Colonic mucosa (tissue), 4 donors: ENCODE measurements around the gene GNG7. TPM values are rescaled to one million over a fixed set of nuclear protein-coding genes. Genes with fewer than 3 reads are reported as not detected.
"Not testable (repeated sequence)": the region's sequence is repeated elsewhere in the genome, so short reads cannot be mapped to it uniquely, and the experiment has no call there.

ENCODE experiments used
- DNase-seq: peaks from one replicate; pipeline ENCODE4 v3.0.0-alpha.2; 2020
- H3K27ac ChIP-seq: fragments of 200-600 bp; one replicate; pipeline ENCODE4 v1.8.0; 2021
- H3K27me3 ChIP-seq: fragments of 200-600 bp; one replicate; pipeline ENCODE4 v1.8.0; 2021
- H3K36me3 ChIP-seq: fragments of 200-600 bp; one replicate; pipeline ENCODE4 v1.8.0; 2021
- H3K4me1 ChIP-seq: fragments of 200-600 bp; one replicate; pipeline ENCODE4 v1.8.0; 2021; ENCODE audit warnings: mild to moderate bottlenecking
- H3K4me3 ChIP-seq: fragments of 200-600 bp; one replicate; pipeline ENCODE4 v1.8.0; 2021
- H3K9ac ChIP-seq, 2 donors: one replicate each; pipeline ENCODE4 v1.7.0; 2013; ENCODE audit warnings: control low read depth in 2 of 2, low read depth in 2 of 2, low read length in 2 of 2
- H3K9me3 ChIP-seq: fragments of 200-600 bp; one replicate; pipeline ENCODE4 v1.8.0; 2021
- intact Hi-C: fragments of 100-400 bp; cut with DNase I; formaldehyde crosslinking; loops from one replicate; pipeline ENCODE4 v1.14.1; 2022
- total RNA-seq, 2 donors: library from RNA; stranded (reverse); fragmentation: NEBNext Ultra II Directional in 1 of 2; extraction: Animal tissue kit (Norgen Biotek cat#: 25700) in 1 of 2; gene quantifications; one replicate each; pipeline ENCODE4 v1.2.1, GENCODE V29; 2021
- TF ChIP-seq, protein P1 (sequence below): fragments of 200-600 bp; IDR thresholded peaks from one replicate; pipeline ENCODE4 v1.8.0; 2022; ENCODE audit warnings: antibody characterized with exemption, mild to moderate bottlenecking
- donor health status: healthy.
- donor health status: DM: no; HTN: no; CAD: no.
- donor health status: DM: no; HTN: no; CAD: no.

The GNG7 gene
- total RNA-seq, 2 donors from 2014 or later = 1.5 to 3.2 TPM

GRCh38 chr19:2648099-2648498 lies 54.4 kb downstream of the GNG7 start:
- Histone ChIP-seq H3K27me3 (no peaks in the 10 kb centered on the region), H3K9me3 (no peaks in the 10 kb centered on the region), H3K36me3 (no peaks in the 10 kb centered on the region), H3K27ac (no peak overlapping the region), H3K4me1 (no peaks in the 10 kb centered on the region), H3K9ac (no peak overlapping the region), H3K4me3 (no peak overlapping the region)
- DNase-seq = no peak
- intact Hi-C loops = loop anchor here (2.0 to 5.0 kb wide), 2 partner anchors 101 to 224 kb away; no protein-coding TSS in a partner anchor
- TF ChIP-seq, protein P1, sequence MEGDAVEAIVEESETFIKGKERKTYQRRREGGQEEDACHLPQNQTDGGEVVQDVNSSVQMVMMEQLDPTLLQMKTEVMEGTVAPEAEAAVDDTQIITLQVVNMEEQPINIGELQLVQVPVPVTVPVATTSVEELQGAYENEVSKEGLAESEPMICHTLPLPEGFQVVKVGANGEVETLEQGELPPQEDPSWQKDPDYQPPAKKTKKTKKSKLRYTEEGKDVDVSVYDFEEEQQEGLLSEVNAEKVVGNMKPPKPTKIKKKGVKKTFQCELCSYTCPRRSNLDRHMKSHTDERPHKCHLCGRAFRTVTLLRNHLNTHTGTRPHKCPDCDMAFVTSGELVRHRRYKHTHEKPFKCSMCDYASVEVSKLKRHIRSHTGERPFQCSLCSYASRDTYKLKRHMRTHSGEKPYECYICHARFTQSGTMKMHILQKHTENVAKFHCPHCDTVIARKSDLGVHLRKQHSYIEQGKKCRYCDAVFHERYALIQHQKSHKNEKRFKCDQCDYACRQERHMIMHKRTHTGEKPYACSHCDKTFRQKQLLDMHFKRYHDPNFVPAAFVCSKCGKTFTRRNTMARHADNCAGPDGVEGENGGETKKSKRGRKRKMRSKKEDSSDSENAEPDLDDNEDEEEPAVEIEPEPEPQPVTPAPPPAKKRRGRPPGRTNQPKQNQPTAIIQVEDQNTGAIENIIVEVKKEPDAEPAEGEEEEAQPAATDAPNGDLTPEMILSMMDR = no peak

DNA sequence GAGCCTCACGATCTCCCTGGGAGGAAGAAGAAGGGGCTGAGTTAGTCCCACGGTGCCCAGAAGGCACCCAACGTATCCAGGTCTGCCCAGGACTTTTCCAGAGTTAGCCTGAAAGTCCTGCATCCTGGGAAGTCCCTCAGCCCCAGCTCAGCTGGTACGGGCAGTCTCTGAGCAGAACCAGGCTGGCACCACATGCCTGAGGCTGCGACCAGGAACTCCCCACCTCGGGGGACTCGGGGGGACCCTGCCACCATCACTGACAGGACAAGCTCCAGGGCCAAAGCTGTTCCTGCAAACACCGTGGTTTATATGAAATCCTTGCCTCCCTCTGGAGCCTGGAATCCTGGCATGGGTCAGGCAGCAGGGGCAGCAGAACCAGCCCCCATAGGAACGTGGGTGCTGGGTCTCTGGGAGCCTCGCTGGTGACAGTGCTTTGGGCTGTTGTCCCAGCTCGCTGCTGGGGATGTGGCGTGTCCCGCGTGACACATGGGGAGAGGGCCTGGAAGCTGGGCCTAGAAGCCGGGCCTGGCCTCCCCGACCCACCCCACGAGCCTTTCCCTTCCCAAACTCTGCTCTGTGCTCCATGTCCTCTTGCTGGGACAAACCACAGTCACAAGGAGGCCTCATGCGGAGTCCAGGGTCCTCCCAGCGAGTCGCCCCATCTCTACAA lies 55.5 kb downstream of the GNG7 start:
- no peaks in the 10 kb centered on the region for H3K9me3 ChIP-seq
- H3K27me3 ChIP-seq = no peaks in the 10 kb centered on the region
- no peak for DNase-seq
- H3K27ac ChIP-seq = no peak overlapping the region
- TF ChIP-seq, protein P1 = no peak
- no peak overlapping the region for H3K9ac ChIP-seq
- intact Hi-C loops = loop anchor here (5.0 kb wide), 1 partner anchor 225 kb away; no protein-coding TSS in a partner anchor
- H3K4me1 ChIP-seq = no peaks in the 10 kb centered on the region
- H3K36me3 ChIP-seq = no peaks in the 10 kb centered on the region
- no peak overlapping the region for H3K4me3 ChIP-seq

DNA sequence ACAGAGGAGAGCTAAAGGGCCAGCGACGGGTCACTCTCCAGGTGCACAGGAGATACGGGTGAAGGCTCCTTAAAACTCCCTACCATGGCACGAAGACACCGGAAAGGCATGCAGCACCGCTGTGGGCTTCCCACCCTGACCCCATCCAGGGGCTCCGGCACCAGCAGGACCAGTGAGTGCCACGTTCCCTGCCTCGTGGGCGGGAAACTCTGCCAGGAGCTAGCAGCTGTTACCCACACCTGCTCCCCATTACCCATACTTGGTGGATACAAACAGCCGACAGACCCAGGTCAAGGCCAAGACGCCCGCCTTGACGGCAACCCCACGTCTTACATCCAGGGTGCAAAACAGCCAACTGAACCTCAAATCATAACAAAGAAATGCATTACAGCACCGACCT lies 56.7 kb downstream of the GNG7 start:
- Histone ChIP-seq H3K27me3 (no peaks in the 10 kb centered on the region), H3K9ac (no peak overlapping the region), H3K9me3 (no peaks in the 10 kb centered on the region), H3K27ac (no peak overlapping the region), H3K4me1 (no peaks in the 10 kb centered on the region), H3K4me3 (no peak overlapping the region), H3K36me3 (no peaks in the 10 kb centered on the region)
- TF ChIP-seq, protein P1 = no peak
- DNase-seq = no peak
- intact Hi-C loops = loop anchor here (5.0 kb wide), 1 partner anchor 226 kb away; no protein-coding TSS in a partner anchor

DNA sequence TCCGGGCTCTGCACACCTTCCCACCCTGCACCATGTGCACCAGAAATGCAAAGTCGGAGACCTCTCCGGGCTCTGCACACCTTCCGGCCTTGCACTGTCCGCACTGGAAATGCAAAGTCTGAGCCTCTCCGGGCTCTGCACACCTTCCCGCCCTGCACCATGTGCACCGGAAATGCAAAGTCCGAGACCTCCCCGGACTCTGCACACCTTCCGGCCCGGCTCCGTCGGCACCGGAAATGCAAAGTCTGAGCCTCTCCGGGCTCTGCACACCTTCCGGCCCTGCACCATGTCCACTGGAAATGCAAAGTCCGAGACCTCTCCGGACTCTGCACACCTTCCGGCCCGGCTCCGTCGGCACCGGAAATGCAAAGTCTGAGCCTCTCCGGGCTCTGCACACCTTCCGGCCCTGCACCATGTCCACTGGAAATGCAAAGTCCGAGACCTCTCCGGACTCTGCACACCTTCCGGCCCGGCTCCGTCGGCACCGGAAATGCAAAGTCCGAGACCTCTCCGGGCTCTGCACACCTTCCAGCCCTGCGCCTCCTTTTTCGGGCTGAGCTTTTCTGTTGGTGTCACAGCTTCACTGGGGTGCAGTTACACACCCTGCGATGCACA lies 59.3 kb downstream of the GNG7 start:
- H3K4me3 ChIP-seq, DNase-seq, intact Hi-C loops, H3K9me3 ChIP-seq, H3K9ac ChIP-seq, H3K4me1 ChIP-seq, H3K36me3 ChIP-seq, H3K27me3 ChIP-seq, H3K27ac ChIP-seq: not testable (repeated sequence)

GRCh38 chr19:2641332-2641698 lies 61.2 kb downstream of the GNG7 start:
- TF ChIP-seq, protein P1 = no peak
- Histone ChIP-seq H3K9ac (no peak overlapping the region), H3K27me3 (no peaks in the 10 kb centered on the region), H3K9me3 (no peaks in the 10 kb centered on the region), H3K27ac (no peak overlapping the region), H3K4me1 (no peaks in the 10 kb centered on the region), H3K36me3 (no peaks in the 10 kb centered on the region), H3K4me3 (no peak overlapping the region)
- no peak for DNase-seq
- intact Hi-C loops = no loop called here
